ENCODE measurements around the gene NEURL4. TPM values are rescaled to one million over a fixed set of nuclear protein-coding genes. Genes with fewer than 3 reads are reported as not detected.

NEURL4 gene
- polyA plus RNA-seq, 1 of the 3 experiments (the other 2 are of a cell fraction): 22.1 TPM

DNA sequence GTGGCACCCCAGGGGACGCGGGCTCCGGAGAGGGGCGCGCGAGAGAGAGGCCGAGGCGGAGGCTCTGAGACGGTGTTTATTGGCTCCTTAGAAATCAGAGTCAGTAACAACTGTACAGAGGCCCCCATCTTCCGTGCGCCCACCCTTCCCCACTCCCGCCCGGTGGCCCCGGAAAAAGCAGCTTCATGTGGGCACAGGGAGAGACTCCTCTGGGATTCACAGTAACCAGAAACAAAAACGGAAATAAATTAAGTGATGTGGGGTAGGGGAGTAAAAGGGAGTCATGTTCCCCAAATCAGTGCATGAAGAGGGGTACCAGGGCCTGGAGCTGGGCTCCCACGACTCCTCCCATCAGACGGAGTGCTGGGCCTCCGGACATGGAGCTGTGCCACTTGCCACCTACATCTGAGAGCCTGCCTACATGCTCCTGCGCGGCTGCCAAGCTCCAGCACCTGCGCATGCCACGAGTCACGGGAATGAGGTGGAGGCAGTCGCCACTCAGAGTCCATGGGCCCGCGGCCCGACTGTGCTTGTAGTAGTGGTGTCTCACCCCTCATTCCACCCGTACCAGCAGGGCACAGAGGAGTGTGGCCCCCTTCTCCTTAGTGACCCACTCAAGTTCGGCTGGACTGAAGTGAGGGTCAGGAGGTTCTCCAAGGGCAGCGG is 13.4 kb downstream of the NEURL4 start:
- WGBS (ENCODE audit: low lambda C conversion rate): 41% methylated on average over 22 of the region's 30 CpGs
- H3K36me3 ChIP-seq (replicated peaks in 1 of 2; ENCODE audit: control insufficient read depth in 1 of 2, insufficient read depth in 2 of 2, low read length in 1 of 2): peaks cover 43 to 51% of the 10 kb centered on the region in 2 experiments
- H3K9me2 ChIP-seq: no peaks in the 10 kb centered on the region
- peaks cover 38% of the 10 kb centered on the region for H4K20me1 ChIP-seq (ENCODE audit: insufficient read depth)
- H3K79me2 ChIP-seq (ENCODE audit: insufficient read depth): peaks cover 38% of the 10 kb centered on the region
- peak overlapping the region; percentile 80 for H3K9ac ChIP-seq
- H2AFZ ChIP-seq (ENCODE audit: low read depth): peak overlapping the region; percentile 86
- ChIA-PET CTCF (interaction anchor here (0.9 to 2.9 kb wide), 6 partner anchors 9 to 245 kb away, joined by 3 to 12 read pairs (median 4); no protein-coding TSS in a partner anchor), POLR2A (interaction anchor here (0.6 to 2.6 kb wide), 2 partner anchors 14 to 68 kb away, joined by 3 to 11 read pairs; partner anchors contain the start of gene NEURL4)
- TF ChIP-seq TCF12 (IDR thresholded peaks at IDR 0.05) (no peak), RXRA (IDR thresholded peaks at IDR 0.05; ENCODE audit: borderline replicate concordance, low read depth) (no peak), RFX5 (IDR thresholded peaks at IDR 0.05; ENCODE audit: low read length) (no peak), EZH2phosphoT487 (IDR thresholded peaks at IDR 0.05; ENCODE audit: borderline replicate concordance, low read depth) (no peak), NRF1 (IDR thresholded peaks at IDR 0.05; ENCODE audit: low read depth, low read length) (no peak), GABPA (IDR thresholded peaks at IDR 0.05; ENCODE audit: low read depth) (no peak), TEAD4 (IDR thresholded peaks at IDR 0.05; ENCODE audit: borderline replicate concordance, insufficient read depth) (no peak), SIN3A (IDR thresholded peaks at IDR 0.05; ENCODE audit: borderline replicate concordance, low read depth, low read length) (no peak), MEF2A (IDR thresholded peaks at IDR 0.05; ENCODE audit: borderline replicate concordance, low read depth) (no peak)
- TF ChIP-seq, protein P1, sequence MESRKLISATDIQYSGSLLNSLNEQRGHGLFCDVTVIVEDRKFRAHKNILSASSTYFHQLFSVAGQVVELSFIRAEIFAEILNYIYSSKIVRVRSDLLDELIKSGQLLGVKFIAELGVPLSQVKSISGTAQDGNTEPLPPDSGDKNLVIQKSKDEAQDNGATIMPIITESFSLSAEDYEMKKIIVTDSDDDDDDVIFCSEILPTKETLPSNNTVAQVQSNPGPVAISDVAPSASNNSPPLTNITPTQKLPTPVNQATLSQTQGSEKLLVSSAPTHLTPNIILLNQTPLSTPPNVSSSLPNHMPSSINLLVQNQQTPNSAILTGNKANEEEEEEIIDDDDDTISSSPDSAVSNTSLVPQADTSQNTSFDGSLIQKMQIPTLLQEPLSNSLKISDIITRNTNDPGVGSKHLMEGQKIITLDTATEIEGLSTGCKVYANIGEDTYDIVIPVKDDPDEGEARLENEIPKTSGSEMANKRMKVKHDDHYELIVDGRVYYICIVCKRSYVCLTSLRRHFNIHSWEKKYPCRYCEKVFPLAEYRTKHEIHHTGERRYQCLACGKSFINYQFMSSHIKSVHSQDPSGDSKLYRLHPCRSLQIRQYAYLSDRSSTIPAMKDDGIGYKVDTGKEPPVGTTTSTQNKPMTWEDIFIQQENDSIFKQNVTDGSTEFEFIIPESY (IDR thresholded peaks at IDR 0.05; ENCODE audit: borderline replicate concordance, low read depth): no peak
- TF ChIP-seq, protein P2, sequence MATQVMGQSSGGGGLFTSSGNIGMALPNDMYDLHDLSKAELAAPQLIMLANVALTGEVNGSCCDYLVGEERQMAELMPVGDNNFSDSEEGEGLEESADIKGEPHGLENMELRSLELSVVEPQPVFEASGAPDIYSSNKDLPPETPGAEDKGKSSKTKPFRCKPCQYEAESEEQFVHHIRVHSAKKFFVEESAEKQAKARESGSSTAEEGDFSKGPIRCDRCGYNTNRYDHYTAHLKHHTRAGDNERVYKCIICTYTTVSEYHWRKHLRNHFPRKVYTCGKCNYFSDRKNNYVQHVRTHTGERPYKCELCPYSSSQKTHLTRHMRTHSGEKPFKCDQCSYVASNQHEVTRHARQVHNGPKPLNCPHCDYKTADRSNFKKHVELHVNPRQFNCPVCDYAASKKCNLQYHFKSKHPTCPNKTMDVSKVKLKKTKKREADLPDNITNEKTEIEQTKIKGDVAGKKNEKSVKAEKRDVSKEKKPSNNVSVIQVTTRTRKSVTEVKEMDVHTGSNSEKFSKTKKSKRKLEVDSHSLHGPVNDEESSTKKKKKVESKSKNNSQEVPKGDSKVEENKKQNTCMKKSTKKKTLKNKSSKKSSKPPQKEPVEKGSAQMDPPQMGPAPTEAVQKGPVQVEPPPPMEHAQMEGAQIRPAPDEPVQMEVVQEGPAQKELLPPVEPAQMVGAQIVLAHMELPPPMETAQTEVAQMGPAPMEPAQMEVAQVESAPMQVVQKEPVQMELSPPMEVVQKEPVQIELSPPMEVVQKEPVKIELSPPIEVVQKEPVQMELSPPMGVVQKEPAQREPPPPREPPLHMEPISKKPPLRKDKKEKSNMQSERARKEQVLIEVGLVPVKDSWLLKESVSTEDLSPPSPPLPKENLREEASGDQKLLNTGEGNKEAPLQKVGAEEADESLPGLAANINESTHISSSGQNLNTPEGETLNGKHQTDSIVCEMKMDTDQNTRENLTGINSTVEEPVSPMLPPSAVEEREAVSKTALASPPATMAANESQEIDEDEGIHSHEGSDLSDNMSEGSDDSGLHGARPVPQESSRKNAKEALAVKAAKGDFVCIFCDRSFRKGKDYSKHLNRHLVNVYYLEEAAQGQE (IDR thresholded peaks at IDR 0.05; ENCODE audit: low read depth, low read length): no peak
- H3K9me3 ChIP-seq: no peaks in the 10 kb centered on the region
- peaks cover 10 to 36% of the 10 kb centered on the region in 2 experiments; a peak in 3 of 4 replicates for H3K4me1 ChIP-seq (ENCODE audit: control insufficient read depth in 1 of 2, insufficient read depth in 2 of 2, low read depth in 1 of 2, low read length in 1 of 2)
- no peak for DNase-seq
- peak overlapping the region; percentile 88 to 94 for H3K4me3 ChIP-seq (ENCODE audit: low read depth in 2 of 2, low read length in 1 of 2)
- H3K27me3 ChIP-seq (ENCODE audit: insufficient read depth): no peaks in the 10 kb centered on the region
- peaks cover 40% of the 10 kb centered on the region for H3F3A ChIP-seq (replicated peaks; ENCODE audit: insufficient read depth)
- peak overlapping the region; percentile 99 for H3K4me2 ChIP-seq
- H3K27ac ChIP-seq (ENCODE audit: low read depth in 2 of 2, low read length in 1 of 2): peak overlapping the region; percentile 76 to 90

Measured in SK-N-SH (cell line).